Transverse colon (tissue), 4 donors: ENCODE data around the gene TGFB1I1.

Experiments
- CTCF ChIP-seq, 5 experiments: fragments of 200-600 bp in 3 of 5; fragments of 450-650 bp in 2 of 5; sonication (generic) in 3 of 5; IDR thresholded peaks; 1 replicate in 2 of 5; 2 replicates in 3 of 5; pipeline ENCODE4 v1.5.1; 2016 to 2017; ENCODE audit warnings: antibody characterized with exemption in 5 of 5, inconsistent platforms in 3 of 5, mild to moderate bottlenecking in 2 of 5, moderate library complexity in 1 of 5
- EP300 ChIP-seq: sonication (generic); formaldehyde crosslinking; IDR thresholded peaks from one replicate; pipeline ENCODE4 v1.6.1; 2017; ENCODE audit warnings: antibody characterized with exemption, low read depth
- POLR2A ChIP-seq: fragments of 450-650 bp; IDR thresholded peaks from one replicate; pipeline ENCODE4 v1.6.1; 2016; ENCODE audit warnings: antibody characterized with exemption, mild to moderate bottlenecking, moderate library complexity
- POLR2AphosphoS5 ChIP-seq, 3 donors: sonication (generic); formaldehyde crosslinking; IDR thresholded peaks; one replicate each; pipeline ENCODE4 v1.6.1; 2016; ENCODE audit warnings: antibody characterized with exemption in 3 of 3

- TF ChIP-seq CTCF (IDR thresholded peaks at IDR 0.05) = no peak
- TF ChIP-seq POLR2A = no peak
- no peak for TF ChIP-seq EP300
- TF ChIP-seq POLR2AphosphoS5 (IDR thresholded peaks at IDR 0.05) = no peak
These were observed 7.6 kb upstream of the TGFB1I1 start for GRCh38 chr16:31464348-31464769.
